ENCODE data around the gene NAMPT.

- TF ChIP-seq POLR2A (IDR thresholded peaks at IDR 0.05; ENCODE audit: low read depth, low read length) = no peak
- TF ChIP-seq POLR2AphosphoS5 (IDR thresholded peaks at IDR 0.05; ENCODE audit: low read depth, low read length) = no peak
- TF ChIP-seq TAF1 (IDR thresholded peaks at IDR 0.05; ENCODE audit: low read depth, low read length) = no peak
- TF ChIP-seq SPI1 (IDR thresholded peaks at IDR 0.05; ENCODE audit: low read depth, low read length) = no peak
- no peak for TF ChIP-seq PAX5 (IDR thresholded peaks at IDR 0.05; ENCODE audit: insufficient read depth, low read length, severe bottlenecking)
These were observed 68.8 kb downstream of the NAMPT start for GRCh38 chr7:106215868-106216516.
